Activated naive CD8-positive, alpha-beta T cell treated with anti-CD3 and anti-CD28 coated beads, Interleukin-2, amount 50 U/mL, for 16 hours (primary cell): ENCODE data around the gene TANGO2.

Experiments used
- DNase-seq: peaks from one replicate; pipeline ENCODE4 v3.0.0-alpha.2; 2020; ENCODE audit warnings: low read depth, low spot score

Gene TANGO2

GRCh38 chr22:20105456-20106204 lies 84.7 kb downstream of the TANGO2 start:
- no peak for DNase-seq

DNA sequence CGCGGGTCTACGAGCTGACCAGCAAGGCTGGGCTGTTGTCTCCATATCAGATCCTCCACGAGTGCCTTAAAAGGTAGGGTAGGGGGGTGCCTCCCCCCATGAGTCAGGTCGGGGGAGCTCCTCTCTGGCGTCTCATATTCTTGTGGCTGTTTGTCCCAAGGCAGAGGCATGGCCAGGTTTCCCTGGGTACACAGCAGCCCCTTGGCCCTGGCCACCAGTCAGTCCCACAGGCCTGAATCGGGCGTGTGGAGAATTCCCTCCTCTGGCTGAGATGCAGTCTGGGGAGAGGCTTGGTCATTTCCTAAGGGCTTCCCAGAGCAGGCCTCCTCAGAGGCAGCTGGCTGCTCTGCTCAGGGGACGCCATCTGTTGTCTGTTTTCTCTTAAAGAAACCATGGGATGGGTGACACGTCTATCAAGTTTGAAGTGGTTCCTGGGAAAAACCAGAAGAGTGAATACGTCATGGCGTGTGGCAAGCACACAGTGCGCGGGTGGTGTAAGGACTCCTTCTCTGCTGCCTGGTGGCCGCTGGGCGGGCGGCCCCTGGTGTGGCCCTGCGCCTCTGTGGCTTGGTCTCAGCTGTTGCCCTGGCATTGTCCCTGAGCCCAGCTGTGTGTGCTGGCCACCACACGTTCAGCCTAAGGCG lies 85.4 kb downstream of the TANGO2 start:
- no peak for DNase-seq

GRCh38 chr22:20106849-20107237 lies 85.9 kb downstream of the TANGO2 start:
- DNase-seq, result no peak

DNA sequence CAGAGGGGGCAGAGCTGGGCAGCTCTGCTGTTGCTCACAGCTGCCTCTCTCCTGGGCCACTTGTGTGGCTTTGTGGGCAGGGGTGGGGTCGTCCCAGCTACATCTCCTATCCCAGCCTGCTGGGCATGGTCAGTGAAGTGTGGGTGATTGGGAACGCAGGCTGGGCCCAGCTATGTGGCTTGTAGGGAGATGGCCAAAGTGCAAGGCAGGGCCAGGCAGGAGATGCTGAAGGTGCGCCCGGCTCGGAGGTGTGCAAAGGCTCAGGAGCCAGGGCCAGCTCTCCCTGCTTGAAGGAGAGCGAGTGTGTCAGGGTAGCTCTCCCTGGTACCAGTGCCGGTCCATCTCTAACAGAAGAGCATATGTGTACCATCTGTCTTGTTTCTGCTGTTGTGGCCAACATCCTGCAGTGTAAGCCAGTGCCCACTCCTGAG lies 86.6 kb downstream of the TANGO2 start:
- DNase-seq, result no peak

DNA sequence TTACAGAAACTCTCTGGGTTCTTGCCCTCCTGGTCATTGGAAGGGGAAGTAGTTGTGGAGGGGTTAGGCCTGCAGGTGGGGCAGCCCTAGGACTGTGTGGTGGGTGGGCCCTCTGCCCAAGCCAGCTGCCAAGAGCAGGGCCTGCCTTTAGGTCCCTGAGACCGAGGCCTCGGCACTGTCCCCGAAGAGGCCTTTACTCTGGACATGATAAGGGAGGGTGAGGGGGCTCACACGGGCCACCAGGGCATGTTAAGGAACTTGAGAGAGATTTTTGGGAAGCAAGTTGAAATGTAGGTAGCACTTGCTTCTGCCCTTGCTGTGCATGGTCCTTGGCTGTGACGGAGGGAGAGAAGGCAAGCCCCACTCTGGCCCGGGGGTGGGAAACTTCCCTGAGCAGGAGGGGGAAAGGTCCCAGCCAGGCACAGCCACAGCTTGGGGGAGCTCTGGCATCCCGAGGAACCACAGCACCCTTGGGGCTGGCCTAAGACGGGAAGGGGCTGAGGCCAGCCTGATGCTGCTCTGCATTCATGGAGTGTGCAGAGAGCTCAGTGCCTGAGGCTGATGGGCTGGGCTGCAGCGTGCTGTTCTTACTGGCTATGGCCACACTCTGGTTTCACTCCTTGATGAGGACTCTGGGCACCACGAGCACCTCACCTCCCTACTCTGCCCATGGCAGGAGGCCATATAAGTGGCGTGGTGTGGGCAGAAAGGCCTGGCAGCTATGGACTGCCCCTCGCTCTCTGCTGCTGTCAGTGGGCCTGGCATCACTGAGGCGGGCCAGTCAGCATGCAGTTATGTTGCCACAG lies 87.2 kb downstream of the TANGO2 start:
- DNase-seq, result no peak

GRCh38 chr22:20108757-20109230 lies 87.9 kb downstream of the TANGO2 start:
- DNase-seq, result no peak

DNA sequence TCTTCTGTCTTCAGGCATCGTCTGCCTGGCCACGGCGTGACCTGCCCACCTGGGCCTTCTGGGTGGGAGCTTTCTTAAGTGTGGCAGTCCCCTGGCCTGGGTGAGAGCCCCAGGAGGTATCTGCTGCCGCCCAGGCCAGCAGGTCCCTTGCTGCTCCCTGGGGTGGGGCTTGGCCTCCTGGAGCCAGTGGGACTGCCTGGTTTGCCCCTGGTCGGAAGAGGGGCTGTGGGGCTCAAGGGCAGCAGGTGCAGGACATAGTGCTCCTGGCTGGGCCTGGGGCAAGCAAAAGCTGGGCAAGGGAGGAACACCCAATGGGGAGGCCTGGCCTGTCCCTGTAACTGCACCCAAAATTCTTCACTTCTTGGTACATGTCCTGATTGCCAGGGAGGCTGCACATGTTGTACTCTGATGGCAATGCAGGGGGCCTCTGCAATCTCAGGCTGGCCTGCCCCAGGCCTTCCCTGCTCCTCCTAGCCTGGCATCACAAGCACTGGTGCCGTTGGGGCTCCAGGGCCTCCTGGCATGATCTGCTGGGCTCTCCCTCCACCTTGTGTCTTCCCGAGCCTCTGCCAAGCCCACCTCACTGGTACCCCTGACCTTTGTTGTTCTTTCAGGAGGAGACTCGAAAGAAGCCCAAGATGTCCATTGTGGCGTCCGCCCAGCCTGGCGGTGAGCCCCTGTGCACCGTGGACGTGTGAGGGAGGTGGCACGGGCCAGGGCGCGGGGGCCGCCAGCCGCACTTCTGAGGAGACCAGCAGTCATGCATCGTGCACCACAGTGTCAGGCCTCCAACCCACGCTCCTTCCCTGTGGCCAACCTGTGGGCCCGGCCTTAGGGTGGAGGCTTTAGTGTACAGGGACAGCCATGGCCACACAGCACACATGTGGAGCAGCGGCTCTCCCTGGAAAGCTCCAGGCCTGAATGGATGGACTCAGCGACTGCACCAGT lies 88.8 kb downstream of the TANGO2 start:
- no peak for DNase-seq

GRCh38 chr22:20110359-20110985 lies 89.6 kb downstream of the TANGO2 start:
- no peak for DNase-seq

- DNase-seq, result no peak
These were observed 90.3 kb downstream of the TANGO2 start for GRCh38 chr22:20111045-20111688.

GRCh38 chr22:20111689-20112622 lies 91.0 kb downstream of the TANGO2 start:
- no peak for DNase-seq

DNA sequence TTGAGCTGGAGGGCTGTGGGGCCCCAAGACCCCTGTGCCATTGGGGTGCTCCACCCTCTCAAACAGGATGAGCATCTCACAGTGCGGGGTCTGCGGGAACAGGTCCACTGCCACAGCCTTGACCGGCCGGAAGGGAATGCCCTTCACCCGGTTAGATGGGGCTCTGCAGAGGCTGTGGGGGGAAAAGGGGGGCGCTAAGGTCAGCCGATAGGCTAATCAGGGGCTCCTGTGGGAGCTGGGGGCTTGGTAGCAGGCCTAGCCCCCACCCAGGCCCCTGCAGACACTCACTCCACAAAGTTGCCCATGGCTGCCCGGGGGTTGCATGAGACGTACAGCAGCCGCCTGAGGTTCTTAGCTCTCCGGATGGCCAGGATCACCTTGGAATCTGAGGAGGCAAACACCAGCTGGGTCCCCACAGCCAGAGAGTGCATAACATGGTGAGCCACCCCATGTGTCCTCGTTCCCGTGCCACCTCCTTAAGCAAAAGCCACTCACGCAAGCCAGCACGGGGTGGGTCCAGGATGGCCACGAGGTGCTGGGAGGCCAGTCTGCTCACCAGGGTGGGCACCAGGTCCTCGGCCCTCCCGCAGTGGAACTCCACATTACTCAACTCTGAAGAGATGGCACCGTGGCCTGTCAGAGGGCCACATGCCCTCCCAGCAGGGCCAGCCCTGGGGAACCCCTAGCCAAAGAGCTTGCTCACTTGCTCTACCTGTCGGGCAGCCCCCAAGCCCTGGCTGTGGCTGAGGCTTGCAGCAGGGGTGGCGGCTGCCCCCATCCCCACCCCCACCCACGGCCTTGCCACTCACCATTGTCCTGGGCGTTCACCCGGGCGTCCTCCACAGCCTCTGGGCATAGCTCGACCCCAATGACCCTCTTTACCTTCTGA lies 92.0 kb downstream of the TANGO2 start:
- no peak for DNase-seq

DNA sequence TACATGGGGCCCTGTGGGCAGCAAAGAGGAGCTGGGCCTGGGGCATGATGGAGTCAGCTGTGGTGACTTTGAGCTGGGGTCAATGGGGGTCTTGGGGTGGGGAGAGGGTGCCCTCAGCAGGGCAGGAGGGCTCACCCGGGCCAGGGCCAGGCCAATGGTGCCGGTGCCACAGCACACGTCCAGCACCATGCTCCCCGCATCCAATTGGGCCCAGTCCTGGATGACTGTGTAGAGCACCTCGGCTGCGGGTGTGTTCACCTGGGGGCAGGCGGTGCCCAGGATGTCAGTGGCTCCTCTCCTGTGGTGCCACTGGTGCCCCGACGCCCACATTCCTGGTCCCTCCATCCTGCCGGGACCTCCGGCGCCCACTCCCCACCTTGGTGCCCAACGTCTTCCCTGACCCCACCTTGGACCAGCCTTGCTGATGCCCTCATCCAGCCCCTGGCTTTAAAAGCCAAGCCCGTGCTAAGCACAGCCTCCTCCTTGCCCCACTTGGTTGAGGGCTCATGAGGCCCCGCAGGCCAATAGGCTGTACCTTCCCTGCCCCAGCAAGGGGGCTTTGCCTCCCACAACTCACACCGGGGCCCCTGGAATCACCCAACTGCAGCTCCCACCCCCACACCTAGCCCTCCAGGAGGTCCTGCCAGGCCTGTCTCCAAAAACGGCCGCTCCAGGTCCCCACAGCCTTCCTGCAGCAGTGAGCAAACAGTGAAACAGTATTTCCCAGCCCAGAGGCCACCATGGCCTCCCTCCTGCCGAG lies 92.8 kb downstream of the TANGO2 start:
- no peak for DNase-seq

DNA sequence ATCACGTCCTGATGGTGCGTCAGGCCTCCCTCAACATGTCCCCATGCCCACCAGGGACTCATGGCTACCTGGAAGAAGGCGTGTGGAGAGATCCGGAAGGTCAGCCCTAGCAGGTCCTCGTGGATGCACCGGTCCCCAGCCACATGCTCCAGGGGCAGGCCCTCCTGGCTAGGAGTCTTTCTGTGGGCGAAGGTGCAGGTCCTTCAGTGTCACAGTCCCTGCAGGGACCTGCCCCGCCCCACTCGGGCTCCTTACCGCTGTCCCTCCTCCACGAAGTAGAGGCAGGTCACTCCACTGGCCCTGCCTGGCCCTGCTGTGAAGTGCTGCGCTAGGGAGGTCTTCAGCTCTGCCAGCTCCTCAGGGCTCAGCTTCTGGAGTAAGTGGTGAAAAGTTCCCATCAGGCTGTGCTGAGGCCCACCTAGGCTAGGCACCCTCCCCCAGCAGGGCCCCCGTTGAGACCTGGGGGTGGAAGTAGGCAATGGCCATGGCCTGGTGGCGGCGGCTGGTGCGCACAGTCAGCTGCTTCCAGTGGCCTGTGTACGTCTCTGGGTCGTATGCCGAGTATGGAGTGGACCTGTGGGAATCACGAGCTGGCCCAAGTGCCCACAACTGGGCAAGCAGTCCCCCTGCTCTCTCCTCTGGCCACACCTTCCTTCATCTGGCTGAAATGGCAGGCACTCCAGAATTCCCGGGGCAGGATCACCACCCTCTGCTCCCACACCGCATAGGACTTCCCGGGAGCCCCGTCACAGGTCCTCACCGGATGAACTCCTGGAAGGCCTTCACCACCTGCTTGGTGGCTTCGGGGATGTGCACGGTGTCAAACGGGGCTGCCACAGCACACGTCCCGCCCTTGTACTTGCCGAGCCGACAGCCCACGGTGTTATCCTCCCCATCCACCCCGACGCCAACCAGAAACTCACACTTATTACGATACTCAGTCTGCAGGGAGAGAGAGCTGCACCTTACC lies 93.9 kb downstream of the TANGO2 start:
- DNase-seq, result no peak

- DNase-seq, result no peak
These were observed 94.9 kb downstream of the TANGO2 start, which contains the start of gene RANBP1 for GRCh38 chr22:20115691-20116375. TSS of gene RANBP1 (plus strand) at chr22:20116104. CDS start at chr22:20116185, 81 bp downstream.

DNA sequence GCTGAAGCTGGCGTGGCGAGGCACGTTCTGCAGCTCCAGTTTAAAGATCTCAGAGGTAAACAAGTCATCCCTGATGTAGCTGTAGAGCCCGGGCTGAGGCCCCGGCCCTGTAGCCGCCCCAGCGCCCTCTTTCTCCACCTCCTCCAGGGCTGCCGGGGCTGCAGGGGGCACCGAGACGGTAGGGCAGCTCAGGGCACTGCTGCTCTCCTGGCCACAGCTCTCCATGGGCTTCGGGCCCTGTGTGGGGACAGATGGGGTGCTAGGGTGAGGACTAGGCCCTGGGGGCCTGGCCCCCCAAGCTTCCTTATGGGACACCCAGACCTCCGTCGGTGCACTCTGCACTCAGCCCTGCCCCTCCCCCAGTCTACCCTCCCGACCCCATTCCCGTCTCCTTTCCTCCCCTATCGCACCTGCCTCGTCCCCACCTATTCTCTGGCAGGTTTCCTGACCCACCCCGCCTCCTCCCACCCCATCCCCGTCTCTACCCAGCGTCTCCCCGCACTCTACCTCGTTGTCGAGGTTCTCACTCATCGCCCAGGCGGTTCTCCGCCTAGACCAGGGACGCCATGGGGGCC lies 95.6 kb downstream of the TANGO2 start:
- DNase-seq, result no peak
